Sigmoid colon (tissue), 7 donors: ENCODE measurements around the gene PCNT. TPM values are rescaled to one million over a fixed set of nuclear protein-coding genes. Genes with fewer than 3 reads are reported as not detected.

Experiments used
- DNase-seq: peaks from one replicate; pipeline ENCODE4 v3.0.0-alpha.2; 2019
- H3K27ac ChIP-seq, 4 donors: fragments of 200-600 bp; sonication (generic); one replicate each; pipeline ENCODE4 v1.5.1; 2016 to 2019; ENCODE audit warnings: mild to moderate bottlenecking in 1 of 4
- H3K27me3 ChIP-seq, 3 donors: fragments of 200-600 bp; sonication (generic); one replicate each; pipeline ENCODE4 v1.5.1; 2019; ENCODE audit warnings: mild to moderate bottlenecking in 1 of 3
- H3K36me3 ChIP-seq, 4 donors: fragments of 200-600 bp; sonication (generic); one replicate each; pipeline ENCODE4 v1.5.1; 2016 to 2019
- H3K4me1 ChIP-seq, 4 donors: fragments of 200-600 bp; sonication (generic); one replicate each; pipeline ENCODE4 v1.5.1; 2017 to 2019
- H3K4me3 ChIP-seq, 4 donors: fragments of 200-600 bp; sonication (generic); one replicate each; pipeline ENCODE4 v1.5.1; 2017 to 2019; ENCODE audit warnings: mild to moderate bottlenecking in 2 of 4, moderate library complexity in 1 of 4
- H3K9me3 ChIP-seq, 4 donors: fragments of 200-600 bp in 3 of 4; sonication (generic) in 3 of 4; one replicate each; pipeline versions ENCODE4 v1.5.1 to v1.6.1; 2013 to 2019
- CTCF ChIP-seq, 4 experiments: fragments of 450-650 bp in 3 of 4; fragments of 200-600 bp in 1 of 4; IDR thresholded peaks; one replicate each; pipeline ENCODE4 v1.5.1; 2016 to 2019; ENCODE audit warnings: antibody characterized with exemption in 4 of 4, mild to moderate bottlenecking in 3 of 4, moderate library complexity in 2 of 4
- EP300 ChIP-seq, 4 donors: sonication (generic); formaldehyde crosslinking; IDR thresholded peaks; one replicate each; pipeline ENCODE4 v1.6.1; 2017; ENCODE audit warnings: antibody characterized with exemption in 4 of 4
- POLR2A ChIP-seq, 2 donors: fragments of 450-650 bp; IDR thresholded peaks; one replicate each; pipeline ENCODE4 v1.6.1; 2016; ENCODE audit warnings: antibody characterized with exemption in 2 of 2, mild to moderate bottlenecking in 2 of 2, moderate library complexity in 2 of 2
- POLR2AphosphoS5 ChIP-seq, 4 donors: sonication (generic); formaldehyde crosslinking; IDR thresholded peaks; one replicate each; pipeline ENCODE4 v1.6.1; 2017; ENCODE audit warnings: antibody characterized with exemption in 4 of 4
- WGBS, 2 donors: extraction: QIAGEN DNeasy Blood & Tissue Kit; methylation state at CpG; one replicate each; pipeline ENCODE4 v1.1.7; 2013; 5-methylcytosine and 5-hydroxymethylcytosine counted together
- intact Hi-C: fragments of 100-400 bp; cut with DNase I; formaldehyde crosslinking; loops from one replicate; pipeline ENCODE4 v1.15.1; 2023
- polyA plus RNA-seq, 3 donors: library from polyadenylated mRNA; stranded (reverse); fragments of 200-250 nt; gene quantifications; one replicate each; pipeline ENCODE4 v1.2.3, GENCODE V29; 2013
- total RNA-seq, 4 donors: library from RNA; depleted of rRNA; stranded (reverse); fragments of >200 nt; gene quantifications; one replicate each; pipeline ENCODE4 v1.1.0, GENCODE V29; 2016
- donor health status: healthy with polysubstance abuse.
- donor health status: Bipolar disorder and iron deficiency.
- donor health status: healthy.

PCNT gene
- total and polyA plus RNA-seq, 7 donors = 6.0 to 49.6 (median 18.5) TPM

GRCh38 chr21:46418265-46418946, 94.5 kb downstream of the PCNT start:
- intact Hi-C loops = no loop called here
- TF ChIP-seq CTCF (IDR thresholded peaks at IDR 0.05) (no peak), EP300 (IDR thresholded peaks at IDR 0.05) (no peak)
- Histone ChIP-seq H3K4me1 (no peaks in the 10 kb centered on the region), H3K27me3 (no peaks in the 10 kb centered on the region), H3K9me3 (no peaks in the 10 kb centered on the region), H3K4me3 (no peak overlapping the region), H3K27ac (no peak overlapping the region), H3K36me3 (peaks cover 0 to 74% (median 31%) of the 10 kb centered on the region in 4 donors)
- DNase-seq = no peak
- WGBS, 2 donors = 93% methylated on average over 25 of the region's 25 CpGs

GRCh38 chr21:46420241-46421190, 96.6 kb downstream of the PCNT start:
- DNase-seq = no peak
- Histone ChIP-seq H3K4me3 (no peak overlapping the region), H3K4me1 (no peaks in the 10 kb centered on the region), H3K27ac (no peak overlapping the region), H3K36me3 (peaks cover 0 to 70% (median 31%) of the 10 kb centered on the region in 4 donors), H3K27me3 (no peaks in the 10 kb centered on the region), H3K9me3 (no peaks in the 10 kb centered on the region)
- 92 to 93% methylated on average over 16 of the region's 16 CpGs for WGBS, 2 donors
- intact Hi-C loops = no loop called here
- no peak for TF ChIP-seq POLR2A (IDR thresholded peaks at IDR 0.05)
- no peak for TF ChIP-seq CTCF (IDR thresholded peaks at IDR 0.05)
- no peak for TF ChIP-seq EP300 (IDR thresholded peaks at IDR 0.05)
- TF ChIP-seq POLR2AphosphoS5 (IDR thresholded peaks at IDR 0.05) = no peak

GRCh38 chr21:46421191-46421750, 97.3 kb downstream of the PCNT start:
- peak; percentile 34 for DNase-seq
- Histone ChIP-seq H3K9me3 (no peaks in the 10 kb centered on the region), H3K4me1 (no peaks in the 10 kb centered on the region), H3K36me3 (peaks cover 0 to 71% (median 27%) of the 10 kb centered on the region in 4 donors), H3K27ac (no peak overlapping the region), H3K4me3 (no peak overlapping the region), H3K27me3 (no peaks in the 10 kb centered on the region)
- TF ChIP-seq EP300 (IDR thresholded peaks at IDR 0.05) (no peak), POLR2A (IDR thresholded peaks at IDR 0.05) (no peak)
- intact Hi-C loops = no loop called here
- WGBS, 2 donors = 94 to 95% methylated on average over 23 of the region's 23 CpGs

GRCh38 chr21:46421756-46422555, 98.0 kb downstream of the PCNT start:
- intact Hi-C loops = no loop called here
- no peak overlapping the region for H3K4me3 ChIP-seq
- H3K27ac ChIP-seq = no peak overlapping the region
- WGBS, 2 donors = 94% methylated on average over 35 of the region's 35 CpGs
- H3K36me3 ChIP-seq = peaks cover 2 to 71% (median 21%) of the 10 kb centered on the region in 4 donors
- H3K9me3 ChIP-seq = no peaks in the 10 kb centered on the region
- H3K27me3 ChIP-seq = no peaks in the 10 kb centered on the region
- TF ChIP-seq EP300 (IDR thresholded peaks at IDR 0.05) = no peak
- TF ChIP-seq CTCF (IDR thresholded peaks at IDR 0.05) = no peak
- TF ChIP-seq POLR2AphosphoS5 (IDR thresholded peaks at IDR 0.05) = no peak
- no peak for TF ChIP-seq POLR2A (IDR thresholded peaks at IDR 0.05)
- DNase-seq = peak; percentile 42
- H3K4me1 ChIP-seq = no peaks in the 10 kb centered on the region
